Ecto neural progenitor cell (in vitro differentiated cells): ENCODE data around the gene PCNX3.
A peak's percentile ranks its signal among the peaks of the same experiment; 100 is the strongest.
"Not testable (repeated sequence)": the region's sequence is repeated elsewhere in the genome, so short reads cannot be mapped to it uniquely, and the experiment has no call there.

ENCODE experiments used
- DNase-seq: peaks from one replicate; pipeline ENCODE4 v3.0.0-alpha.2; 2018; ENCODE audit warnings: low spot score

PCNX3 gene

GRCh38 chr11:65655570-65656332 is 40.2 kb downstream of the PCNX3 start:
- no peak for DNase-seq

GRCh38 chr11:65657426-65657825 is 41.9 kb downstream of the PCNX3 start:
- no peak for DNase-seq

GRCh38 chr11:65658174-65659021 is 42.8 kb downstream of the PCNX3 start:
- no peak for DNase-seq

- DNase-seq, result no peak
These were observed 44.5 kb downstream of the PCNX3 start for GRCh38 chr11:65660038-65660437.

GRCh38 chr11:65660908-65661307 is 45.3 kb downstream of the PCNX3 start:
- DNase-seq, result not testable (repeated sequence)

- no peak for DNase-seq
These were observed 46.1 kb downstream of the PCNX3 start for GRCh38 chr11:65661599-65662246.

- DNase-seq, result no peak
These were observed 46.7 kb downstream of the PCNX3 start for GRCh38 chr11:65662247-65662798.

GRCh38 chr11:65662799-65663638 is 47.4 kb downstream of the PCNX3 start, which contains the start of gene RELA:
Gene RELA, minus strand, starts transcription at chr11:65662916. Its CDS starts 84 bp downstream, at chr11:65662832.
- peak; percentile 93 for DNase-seq

GRCh38 chr11:65663639-65664200 is 48.1 kb downstream of the PCNX3 start:
- DNase-seq, result no peak

- no peak for DNase-seq
These were observed 56.7 kb downstream of the PCNX3 start for GRCh38 chr11:65672180-65672860.

GRCh38 chr11:65672982-65673381 is 57.4 kb downstream of the PCNX3 start:
- DNase-seq, result no peak

GRCh38 chr11:65680192-65680743 is 64.7 kb downstream of the PCNX3 start:
- no peak for DNase-seq

GRCh38 chr11:65683480-65683879 is 67.9 kb downstream of the PCNX3 start:
- not testable (repeated sequence) for DNase-seq

GRCh38 chr11:65685981-65686380 is 70.4 kb downstream of the PCNX3 start:
- no peak for DNase-seq
